GM12874 (cell line): ENCODE measurements around the gene PTPRZ1.

Source experiments
- CTCF ChIP-seq: IDR thresholded peaks from 2 replicates; pipeline ENCODE4 v1.5.1; 2011; ENCODE audit warnings: low read depth, mild to moderate bottlenecking, control low read depth, low read length, moderate library complexity; ENCODE audit not compliant: insufficient read depth

The PTPRZ1 gene

GRCh38 chr7:121953601-121954000 is 80.6 kb downstream of the PTPRZ1 start:
- no peak for TF ChIP-seq CTCF

DNA sequence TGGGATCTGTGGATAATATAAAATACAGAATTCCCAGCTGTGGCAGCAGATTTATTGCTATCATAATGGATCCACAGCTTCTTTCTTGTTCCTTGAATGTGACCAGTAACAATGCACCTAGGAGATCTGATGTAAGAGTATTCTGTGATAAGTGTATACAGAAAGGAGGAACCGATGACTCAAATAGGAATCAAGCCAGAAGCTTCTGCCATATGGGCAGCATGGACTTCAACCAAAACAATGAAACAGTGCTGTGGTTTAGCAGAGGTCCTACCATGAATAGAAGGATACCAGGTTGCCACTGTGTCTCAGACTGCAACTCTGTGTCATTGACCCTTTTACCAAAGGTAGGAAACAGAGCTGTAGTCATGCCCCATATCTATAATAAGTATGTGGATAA is 81.8 kb downstream of the PTPRZ1 start:
- no peak for TF ChIP-seq CTCF

GRCh38 chr7:121957626-121958025 is 84.7 kb downstream of the PTPRZ1 start:
- no peak for TF ChIP-seq CTCF

GRCh38 chr7:121960678-121961077 is 87.7 kb downstream of the PTPRZ1 start:
- no peak for TF ChIP-seq CTCF

- TF ChIP-seq CTCF = no peak
Observed at GRCh38 chr7:121961089-121961867, 88.3 kb downstream of the PTPRZ1 start.

GRCh38 chr7:121966276-121966934 is 93.4 kb downstream of the PTPRZ1 start:
- no peak for TF ChIP-seq CTCF

GRCh38 chr7:121966935-121967332 is 94.0 kb downstream of the PTPRZ1 start:
- no peak for TF ChIP-seq CTCF
